Activated CD8-positive, alpha-beta memory T cell treated with anti-CD3 and anti-CD28 coated beads for 4 hours (primary cell): ENCODE measurements around the gene SLC30A7.
A peak's percentile ranks its signal among the peaks of the same experiment; 100 is the strongest.
"Not testable (repeated sequence)": the region's sequence is repeated elsewhere in the genome, so short reads cannot be mapped to it uniquely, and the experiment has no call there.

Experiments
- DNase-seq, 2 donors: peaks; one replicate each; pipeline ENCODE4 v3.0.0-alpha.2; 2020; ENCODE audit warnings: low read depth in 2 of 2

Gene SLC30A7

GRCh38 chr1:100895540-100896480, at the start of gene SLC30A7:
Gene SLC30A7 (plus strand): TSS chr1:100896090. CDS start chr1:100896263, 173 bp downstream.
- peak; percentile 92 to 95 for DNase-seq

- DNase-seq = no peak
Measured at GRCh38 chr1:100847361-100848082, 48.4 kb upstream of the SLC30A7 start.

GRCh38 chr1:100851726-100852125, 44.2 kb upstream of the SLC30A7 start:
- DNase-seq = no peak

GRCh38 chr1:100852976-100853375, 42.9 kb upstream of the SLC30A7 start:
- DNase-seq = no peak

- DNase-seq = not testable (repeated sequence)
Measured at GRCh38 chr1:100855116-100855515, 40.8 kb upstream of the SLC30A7 start.

- DNase-seq = no peak
Measured at GRCh38 chr1:100860397-100860991, 35.4 kb upstream of the SLC30A7 start.

GRCh38 chr1:100861379-100861778, 34.5 kb upstream of the SLC30A7 start:
- DNase-seq = no peak

- DNase-seq = no peak
Measured at GRCh38 chr1:100862591-100862990, 33.3 kb upstream of the SLC30A7 start.

GRCh38 chr1:100866041-100866900, 29.6 kb upstream of the SLC30A7 start:
- DNase-seq = no peak

- DNase-seq = no peak
Measured at GRCh38 chr1:100866901-100867206, 29.0 kb upstream of the SLC30A7 start.

GRCh38 chr1:100868364-100868995, 27.4 kb upstream of the SLC30A7 start:
- no peak for DNase-seq

GRCh38 chr1:100869996-100870395, 25.9 kb upstream of the SLC30A7 start:
- DNase-seq = no peak

GRCh38 chr1:100874433-100874832, 21.5 kb upstream of the SLC30A7 start:
- DNase-seq = no peak

GRCh38 chr1:100875228-100875627, 20.7 kb upstream of the SLC30A7 start:
- DNase-seq = no peak

GRCh38 chr1:100876291-100876690, 19.6 kb upstream of the SLC30A7 start:
- DNase-seq = no peak

GRCh38 chr1:100879422-100879821, 16.5 kb upstream of the SLC30A7 start:
- DNase-seq = no peak

- no peak for DNase-seq
Measured at GRCh38 chr1:100881687-100882086, 14.2 kb upstream of the SLC30A7 start.

- no peak for DNase-seq
Measured at GRCh38 chr1:100882698-100883097, 13.2 kb upstream of the SLC30A7 start.

- no peak for DNase-seq
Measured at GRCh38 chr1:100883963-100884362, 11.9 kb upstream of the SLC30A7 start.

- not testable (repeated sequence) for DNase-seq
Measured at GRCh38 chr1:100889007-100889406, 6.9 kb upstream of the SLC30A7 start.

GRCh38 chr1:100889869-100890482, 5.9 kb upstream of the SLC30A7 start:
- not testable (repeated sequence) for DNase-seq
